Mucosa of descending colon (tissue), 3 donors: ENCODE measurements around the gene SOCS2. TPM values are rescaled to one million over a fixed set of nuclear protein-coding genes. Genes with fewer than 3 reads are reported as not detected.
"Not testable (repeated sequence)": the region's sequence is repeated elsewhere in the genome, so short reads cannot be mapped to it uniquely, and the experiment has no call there.

Experiments used
- ATAC-seq: fragments of 200-7000 bp; cut with Tn5 transposase; one replicate; pipeline ENCODE4 v1.9.1; 2020; ENCODE audit warnings: mild to moderate bottlenecking, moderate library complexity
- DNase-seq, 3 donors: peaks; one replicate each; pipeline ENCODE4 v3.0.0-alpha.2; 2020
- H3K36me3 ChIP-seq: fragments of 200-600 bp; one replicate; pipeline ENCODE4 v1.8.0; 2021; ENCODE audit warnings: low read depth, mild to moderate bottlenecking
- H3K4me1 ChIP-seq: fragments of 200-600 bp; one replicate; pipeline ENCODE4 v1.8.0; 2021; ENCODE audit warnings: low read depth, mild to moderate bottlenecking
- H3K4me3 ChIP-seq: fragments of 200-600 bp; one replicate; pipeline ENCODE4 v1.8.0; 2021; ENCODE audit warnings: mild to moderate bottlenecking
- H3K9me3 ChIP-seq: fragments of 200-600 bp; one replicate; pipeline ENCODE4 v1.8.0; 2021; ENCODE audit warnings: mild to moderate bottlenecking
- intact Hi-C, 2 donors: fragments of 100-400 bp; cut with DNase I in 1 of 2; cut with micrococcal nuclease in 1 of 2; formaldehyde crosslinking; loops; one replicate each; pipeline versions ENCODE4 v1.11.0 to v1.11.1; 2022; cut with DNase I, micrococcal nuclease
- total RNA-seq, 3 donors: library from RNA; stranded (reverse); fragmentation: NEBNext Ultra II Directional in 2 of 3; extraction: Animal tissue kit (Norgen Biotek cat#: 25700) in 2 of 3; gene quantifications; one replicate each; pipeline versions ENCODE4 v1.2.1 to v1.2.4, GENCODE V29; 2021 to 2023
- TF ChIP-seq, protein P1 (sequence below): fragments of 200-600 bp; IDR thresholded peaks from one replicate; pipeline ENCODE4 v1.8.0; 2022; ENCODE audit warnings: antibody characterized with exemption, mild to moderate bottlenecking
- donor health status: DM: no; HTN: no; CAD: no; lungs with moderate emphysema.
- donor health status: DM: no; HTN: no; CAD: no.
- donor health status: DM: no; HTN: yes; CAD: no.

SOCS2 gene
- total RNA-seq, 3 donors from 2014 or later: 23.3 to 40.7 (median 27.6) TPM

DNA sequence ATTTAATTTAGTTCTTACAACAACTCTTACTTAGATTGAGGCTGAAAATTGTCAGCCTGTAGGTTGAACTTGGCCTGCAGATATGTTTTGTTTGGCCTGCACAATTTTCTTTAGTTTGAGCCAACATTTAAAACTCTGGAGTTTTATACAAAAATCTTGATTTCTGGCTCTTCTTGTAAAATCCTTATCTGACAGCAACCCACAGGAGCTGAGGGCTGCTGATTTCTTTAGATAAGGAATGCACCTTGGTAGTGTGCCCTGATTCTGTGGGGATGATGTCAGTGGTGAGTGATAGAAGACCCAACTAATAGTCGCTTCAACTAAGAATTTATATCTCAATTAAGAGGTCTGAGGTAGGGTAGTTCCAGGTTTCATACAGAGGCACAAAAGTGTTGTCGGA is 49.5 kb downstream of the SOCS2 start:
- Histone ChIP-seq H3K36me3 (no peaks in the 10 kb centered on the region), H3K4me1 (no peaks in the 10 kb centered on the region), H3K4me3 (no peak overlapping the region), H3K9me3 (no peaks in the 10 kb centered on the region)
- ATAC-seq (no peak), DNase-seq (no peak)
- TF ChIP-seq, protein P1, sequence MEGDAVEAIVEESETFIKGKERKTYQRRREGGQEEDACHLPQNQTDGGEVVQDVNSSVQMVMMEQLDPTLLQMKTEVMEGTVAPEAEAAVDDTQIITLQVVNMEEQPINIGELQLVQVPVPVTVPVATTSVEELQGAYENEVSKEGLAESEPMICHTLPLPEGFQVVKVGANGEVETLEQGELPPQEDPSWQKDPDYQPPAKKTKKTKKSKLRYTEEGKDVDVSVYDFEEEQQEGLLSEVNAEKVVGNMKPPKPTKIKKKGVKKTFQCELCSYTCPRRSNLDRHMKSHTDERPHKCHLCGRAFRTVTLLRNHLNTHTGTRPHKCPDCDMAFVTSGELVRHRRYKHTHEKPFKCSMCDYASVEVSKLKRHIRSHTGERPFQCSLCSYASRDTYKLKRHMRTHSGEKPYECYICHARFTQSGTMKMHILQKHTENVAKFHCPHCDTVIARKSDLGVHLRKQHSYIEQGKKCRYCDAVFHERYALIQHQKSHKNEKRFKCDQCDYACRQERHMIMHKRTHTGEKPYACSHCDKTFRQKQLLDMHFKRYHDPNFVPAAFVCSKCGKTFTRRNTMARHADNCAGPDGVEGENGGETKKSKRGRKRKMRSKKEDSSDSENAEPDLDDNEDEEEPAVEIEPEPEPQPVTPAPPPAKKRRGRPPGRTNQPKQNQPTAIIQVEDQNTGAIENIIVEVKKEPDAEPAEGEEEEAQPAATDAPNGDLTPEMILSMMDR: no peak
- intact Hi-C loops: no loop called here

DNA sequence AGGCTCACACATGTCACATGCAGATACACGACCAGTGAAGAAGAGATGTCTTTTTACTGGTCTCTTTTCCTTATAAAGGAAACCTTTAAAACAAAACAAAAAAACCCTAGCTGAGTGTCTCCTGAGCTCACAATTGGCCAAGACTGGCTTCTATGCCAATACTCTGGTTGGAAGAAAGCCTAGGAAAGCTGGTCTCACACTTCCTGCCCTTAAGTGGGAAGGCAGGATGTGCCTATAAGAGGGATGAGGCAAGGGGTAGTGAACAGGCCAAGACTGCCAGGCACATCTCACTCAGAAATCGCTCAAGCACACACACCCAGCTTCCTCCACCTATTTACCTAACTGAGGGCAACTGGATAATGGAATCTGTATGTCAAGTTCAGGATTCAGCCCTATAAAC is 50.0 kb downstream of the SOCS2 start:
- intact Hi-C loops: no loop called here
- ATAC-seq: no peak
- Histone ChIP-seq H3K4me3 (no peak overlapping the region), H3K9me3 (no peaks in the 10 kb centered on the region), H3K36me3 (no peaks in the 10 kb centered on the region), H3K4me1 (no peaks in the 10 kb centered on the region)
- DNase-seq: no peak
- TF ChIP-seq, protein P1: no peak

DNA sequence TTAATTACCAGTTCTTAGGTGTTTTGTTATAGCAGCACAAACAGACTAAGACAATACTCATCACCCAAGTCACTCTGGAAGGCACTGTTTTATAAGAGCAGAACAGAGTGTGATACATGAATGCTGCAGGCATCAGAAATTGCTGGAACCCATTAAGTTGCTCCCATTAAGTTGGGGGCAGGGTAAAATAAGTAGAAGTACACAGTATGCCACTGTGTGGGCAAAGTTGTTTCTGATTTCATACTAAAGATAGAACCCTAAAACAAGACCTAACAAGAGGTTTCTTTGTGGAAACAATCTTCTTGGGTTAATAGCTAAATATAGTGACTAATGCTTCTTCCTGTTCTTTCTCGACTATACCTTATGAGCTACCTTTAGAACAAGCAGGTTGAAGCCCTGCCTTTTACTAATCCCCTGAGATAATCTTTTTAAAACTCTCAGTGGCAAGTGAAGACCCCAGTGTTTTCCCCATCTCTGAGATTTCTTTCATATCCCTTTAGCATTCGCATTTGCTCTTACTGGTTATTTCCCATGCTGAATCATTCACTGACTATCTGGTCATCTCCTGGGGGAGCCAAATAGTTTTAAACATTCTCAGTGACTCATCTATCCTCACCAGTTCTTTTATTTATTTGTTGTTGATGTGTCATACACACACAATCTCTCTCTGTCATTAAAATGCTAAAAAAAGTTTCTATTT is 52.3 kb downstream of the SOCS2 start:
- H3K9me3 ChIP-seq: no peaks in the 10 kb centered on the region
- no peak overlapping the region for H3K4me3 ChIP-seq
- TF ChIP-seq, protein P1: no peak
- no peaks in the 10 kb centered on the region for H3K36me3 ChIP-seq
- peak; percentile 44 for ATAC-seq
- no peak for DNase-seq
- intact Hi-C loops: no loop called here
- H3K4me1 ChIP-seq: no peaks in the 10 kb centered on the region

DNA sequence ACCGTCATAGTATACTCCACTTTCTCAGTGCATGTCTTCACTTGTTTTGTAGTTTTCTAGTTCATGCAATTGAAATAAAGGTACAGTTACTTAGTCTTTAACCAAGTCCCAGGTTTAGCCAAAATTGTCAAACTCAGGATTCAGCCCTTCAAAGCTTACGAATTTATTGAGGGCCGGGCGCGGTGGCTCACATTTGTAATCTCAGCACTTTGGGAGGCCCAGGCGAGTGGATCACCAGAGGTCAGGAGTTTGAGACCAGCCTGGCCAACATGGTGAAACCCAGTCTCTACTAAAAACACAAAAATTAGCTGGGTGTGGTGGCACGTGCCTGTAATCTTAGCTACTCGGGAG is 52.8 kb downstream of the SOCS2 start:
- H3K9me3 ChIP-seq, H3K4me3 ChIP-seq, DNase-seq, ATAC-seq, H3K36me3 ChIP-seq, intact Hi-C loops, H3K4me1 ChIP-seq: not testable (repeated sequence)

DNA sequence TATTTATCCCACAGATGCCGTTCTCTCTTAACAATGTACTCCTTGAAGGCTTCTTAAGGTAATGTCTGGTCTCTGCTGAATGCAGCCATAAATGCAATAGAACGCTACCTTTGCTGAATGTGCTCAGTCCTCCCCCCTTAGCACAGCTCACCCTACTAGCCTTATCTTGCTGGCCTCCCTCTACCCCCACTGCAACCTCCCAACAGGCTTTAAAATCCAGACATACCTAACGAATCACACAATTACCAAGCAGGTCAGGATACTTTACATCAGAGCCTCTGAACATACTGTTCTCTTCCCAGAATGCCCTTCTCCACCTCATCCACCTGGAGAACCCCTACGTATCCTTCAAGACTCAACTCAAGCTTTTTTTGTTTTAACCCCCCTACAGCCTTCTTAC is 53.7 kb downstream of the SOCS2 start:
- H3K36me3 ChIP-seq: no peaks in the 10 kb centered on the region

More for the DNA sequence above, 53.7 kb downstream of the SOCS2 start:
- DNase-seq (no peak), ATAC-seq (no peak)
- Histone ChIP-seq H3K4me3 (no peak overlapping the region), H3K9me3 (no peaks in the 10 kb centered on the region), H3K4me1 (no peaks in the 10 kb centered on the region)
- TF ChIP-seq, protein P1: no peak
- intact Hi-C loops: no loop called here

Other genes with a start within 250 kb of the SOCS2 start
- 100 to 1,000 TPM in 2 of 3 donors, 10 to 100 TPM in 1; 76.9 to 136 (median 121) TPM for gene NUDT4, start 194.8 kb upstream of the SOCS2 start, total RNA-seq
- 10 to 100 TPM; 65.5 to 92.2 (median 81.3) TPM for gene UBE2N, start 130.7 kb upstream of the SOCS2 start, total RNA-seq
- 10 to 100 TPM; 51.3 to 62.4 (median 61.5) TPM for gene MRPL42, start 105.2 kb upstream of the SOCS2 start, total RNA-seq
- 10 to 100 TPM; 18.4 to 27.9 (median 22.7) TPM for gene CRADD, start 104.7 kb downstream of the SOCS2 start, total RNA-seq